Subcutaneous abdominal adipose tissue (tissue), 5 donors: ENCODE measurements around the gene ROBO3.

ENCODE experiments used
- H3K27ac ChIP-seq: one replicate; pipeline ENCODE4 v1.7.0; 2013; ENCODE audit warnings: low read depth, mild to moderate bottlenecking, inconsistent platforms, low read length, moderate library complexity
- H3K27me3 ChIP-seq, 5 donors: one replicate each; pipeline ENCODE4 v1.7.0; 2013; ENCODE audit warnings: low read length in 5 of 5, inconsistent platforms in 1 of 5; ENCODE audit not compliant: control insufficient read depth in 5 of 5, insufficient read depth in 4 of 5
- H3K36me3 ChIP-seq, 5 donors: one replicate each; pipeline ENCODE4 v1.7.0; 2013; ENCODE audit warnings: low read length in 5 of 5; ENCODE audit not compliant: control insufficient read depth in 5 of 5, insufficient read depth in 5 of 5
- H3K4me1 ChIP-seq, 5 donors: one replicate each; pipeline ENCODE4 v1.7.0; 2013; ENCODE audit warnings: low read length in 5 of 5, mild to moderate bottlenecking in 3 of 5, moderate library complexity in 1 of 5; ENCODE audit not compliant: control insufficient read depth in 5 of 5, insufficient read depth in 5 of 5
- H3K4me3 ChIP-seq, 5 donors: one replicate each; pipeline ENCODE4 v1.7.0; 2013; ENCODE audit warnings: low read length in 5 of 5, low read depth in 1 of 5
- H3K9ac ChIP-seq, 5 donors: one replicate each; pipeline ENCODE4 v1.7.0; 2013; ENCODE audit warnings: low read length in 5 of 5, mild to moderate bottlenecking in 4 of 5, moderate library complexity in 3 of 5
- H3K9me3 ChIP-seq, 5 donors: one replicate each; pipeline ENCODE4 v1.7.0; 2013; ENCODE audit warnings: low read length in 5 of 5; ENCODE audit not compliant: control insufficient read depth in 5 of 5
- donor health status: healthy.
- donor health status: healthy.
- donor health status: healthy.
- donor health status: healthy.
- donor health status: healthy.

ROBO3 gene

GRCh38 chr11:124896071-124896750 lies 31.0 kb downstream of the ROBO3 start:
- Histone ChIP-seq H3K4me1 (peaks cover 43 to 100% (median 84%) of the 10 kb centered on the region in 5 donors), H3K27ac (peak overlapping the region; percentile 91), H3K9me3 (no peaks in the 10 kb centered on the region), H3K27me3 (no peaks in the 10 kb centered on the region), H3K4me3 (peak overlapping the region; percentile 18 to 85 (median 74)), H3K9ac (peak overlapping the region in 4 of 5 donors; percentile 48 to 95 (median 64)), H3K36me3 (peaks cover 0 to 36% (median 15%) of the 10 kb centered on the region in 5 donors)

DNA sequence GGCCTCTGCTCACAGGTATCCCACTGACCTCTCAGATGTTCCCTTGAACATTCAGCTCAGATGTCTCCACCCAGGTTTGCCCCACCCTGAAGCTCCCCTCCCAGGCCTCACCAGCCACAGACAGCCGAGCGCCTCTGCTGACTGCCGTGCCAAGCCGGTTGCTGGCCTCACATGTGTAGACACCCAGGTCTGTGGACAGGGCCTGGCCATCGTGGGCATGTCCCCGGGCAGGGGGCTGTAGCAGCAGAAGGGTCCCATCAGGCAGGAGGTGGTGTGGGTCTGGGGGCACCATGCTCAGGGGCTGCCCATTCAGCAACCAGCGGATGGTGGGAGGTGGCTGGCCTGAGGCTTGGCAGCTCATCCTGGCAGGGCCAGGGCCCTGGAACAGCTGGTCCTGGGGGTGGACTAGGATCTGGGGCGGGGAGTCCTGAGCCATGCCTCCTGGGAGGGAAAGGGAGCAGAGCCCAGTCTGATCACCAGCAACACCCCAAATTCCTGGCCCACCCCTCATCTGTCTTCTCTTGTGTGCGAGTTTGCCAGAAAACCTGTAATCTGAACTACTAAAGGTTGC lies 31.7 kb downstream of the ROBO3 start:
- Histone ChIP-seq H3K27me3 (no peaks in the 10 kb centered on the region), H3K4me3 (peak overlapping the region; percentile 22 to 85 (median 76)), H3K36me3 (peaks cover 0 to 29% (median 15%) of the 10 kb centered on the region in 5 donors), H3K9ac (peak overlapping the region; percentile 18 to 95 (median 67)), H3K9me3 (no peaks in the 10 kb centered on the region), H3K27ac (peak overlapping the region; percentile 91), H3K4me1 (peaks cover 38 to 99% (median 77%) of the 10 kb centered on the region in 5 donors)

DNA sequence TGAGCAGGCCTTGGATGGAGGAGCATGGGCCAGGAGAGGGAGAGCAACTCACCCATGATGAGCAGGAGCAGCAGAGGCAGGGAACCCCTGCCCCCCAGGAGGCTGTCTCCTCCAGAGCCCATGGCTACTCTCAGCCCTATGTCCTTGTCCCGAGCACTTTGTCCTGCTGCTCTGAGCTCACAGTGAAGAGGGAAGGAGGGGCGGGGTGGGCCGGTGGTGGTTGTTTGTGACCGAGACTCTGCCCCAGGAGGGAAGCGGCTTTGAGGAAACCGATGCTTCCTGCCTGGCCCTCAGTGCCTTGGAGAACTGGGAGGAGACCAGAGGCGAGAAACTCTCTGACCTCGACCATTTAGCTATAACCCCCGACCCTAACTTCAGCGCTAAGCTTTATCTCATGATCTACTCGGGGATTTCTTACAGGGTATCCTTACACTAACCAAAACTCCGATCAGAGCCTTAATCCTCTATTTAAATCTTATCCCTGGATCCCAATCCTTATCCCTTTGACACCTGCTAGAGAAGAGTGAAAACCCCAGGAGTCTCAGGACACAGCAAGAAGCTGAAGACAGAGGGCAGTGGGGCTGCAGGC lies 32.5 kb downstream of the ROBO3 start, which contains the start of gene ROBO4:
Gene ROBO4, minus strand, starts transcription at position 192 of the 589 bp plus-strand sequence. Its CDS starts 70 bp downstream, at position 122.
- H3K27me3 ChIP-seq, result no peaks in the 10 kb centered on the region
- H3K4me1 ChIP-seq, result peaks cover 33 to 90% (median 68%) of the 10 kb centered on the region in 5 donors
- H3K36me3 ChIP-seq, result peaks cover 0 to 23% (median 15%) of the 10 kb centered on the region in 5 donors
- peak within 1 kb of the TSS; percentile 38 to 95 (median 67) for H3K9ac ChIP-seq
- peak within 1 kb of the TSS; percentile 22 to 85 (median 76) for H3K4me3 ChIP-seq
- no peaks in the 10 kb centered on the region for H3K9me3 ChIP-seq
- H3K27ac ChIP-seq, result peak within 1 kb of the TSS; percentile 91

- peak overlapping the region in 3 of 5 donors; percentile 74 to 85 (median 79) for H3K4me3 ChIP-seq
- peaks cover 0 to 20% (median 12%) of the 10 kb centered on the region in 5 donors for H3K36me3 ChIP-seq
- no peaks in the 10 kb centered on the region for H3K27me3 ChIP-seq
- peak overlapping the region; percentile 91 for H3K27ac ChIP-seq
- peak overlapping the region; percentile 38 to 95 (median 60) for H3K9ac ChIP-seq
- peaks cover 28 to 85% (median 63%) of the 10 kb centered on the region in 5 donors for H3K4me1 ChIP-seq
- no peaks in the 10 kb centered on the region for H3K9me3 ChIP-seq
Measured at GRCh38 chr11:124898263-124898680, 33.0 kb downstream of the ROBO3 start.

DNA sequence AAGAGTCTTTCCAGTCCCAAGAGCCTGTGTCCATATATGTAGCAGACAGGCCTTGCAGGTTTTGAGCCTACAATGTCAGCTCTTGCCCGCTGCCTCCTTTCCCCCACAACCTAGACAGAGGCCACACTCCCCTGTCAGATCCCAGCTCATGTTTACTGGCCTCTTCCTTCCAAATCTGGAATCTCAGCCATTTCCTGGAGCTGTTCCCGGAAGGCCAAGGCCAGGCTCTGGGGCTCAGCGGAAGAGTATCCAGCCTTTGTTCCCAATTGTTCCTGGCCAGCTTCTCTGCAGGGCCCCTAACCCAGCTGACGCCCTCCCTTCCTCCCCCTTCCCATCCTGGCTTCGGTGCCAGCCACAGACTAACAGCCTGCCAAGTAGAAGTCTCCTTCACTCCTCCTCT lies 33.5 kb downstream of the ROBO3 start:
- H3K9me3 ChIP-seq, result no peaks in the 10 kb centered on the region
- H3K27ac ChIP-seq, result peak overlapping the region; percentile 91
- H3K4me1 ChIP-seq, result peaks cover 24 to 81% (median 59%) of the 10 kb centered on the region in 5 donors
- H3K9ac ChIP-seq, result peak overlapping the region in 3 of 5 donors; percentile 5 to 95 (median 54)
- H3K4me3 ChIP-seq, result peak overlapping the region in 2 of 5 donors; percentile 2 to 85
- peaks cover 0 to 16% (median 8%) of the 10 kb centered on the region in 5 donors for H3K36me3 ChIP-seq
- H3K27me3 ChIP-seq, result no peaks in the 10 kb centered on the region

DNA sequence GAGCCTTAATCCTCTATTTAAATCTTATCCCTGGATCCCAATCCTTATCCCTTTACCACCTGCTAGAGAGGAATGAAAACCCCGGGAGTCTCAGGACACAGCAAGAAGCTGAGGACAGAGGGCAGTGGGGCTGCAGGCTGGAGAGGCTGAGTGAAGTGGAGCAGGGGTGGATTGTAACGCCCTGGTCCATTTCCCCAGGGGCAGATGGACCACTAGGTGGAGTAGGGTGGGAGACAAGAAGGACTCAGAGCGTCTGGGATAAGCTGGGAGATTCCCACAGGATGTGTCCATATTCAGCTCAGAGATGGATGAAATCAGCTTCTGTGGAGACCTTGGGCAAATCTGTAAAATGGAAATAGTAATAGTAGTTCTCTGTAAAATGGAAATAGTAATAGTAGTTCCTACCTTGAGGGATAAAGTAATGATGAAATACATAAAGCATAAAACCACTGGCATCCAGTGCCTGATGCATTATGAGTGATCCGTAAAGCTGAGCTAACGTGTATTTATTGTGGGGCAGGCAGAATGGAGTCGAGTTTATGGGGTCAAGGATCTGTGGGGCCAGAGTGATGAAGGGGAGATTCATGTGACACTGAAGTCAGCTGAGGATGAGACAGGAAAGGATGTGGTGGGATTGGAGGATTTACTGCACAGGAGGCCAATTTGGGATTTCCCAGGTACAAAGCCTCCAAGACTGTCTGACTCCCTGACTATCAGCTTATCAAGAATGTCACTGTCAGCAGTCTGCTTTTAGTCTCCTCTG lies 34.3 kb downstream of the ROBO3 start:
- H3K27me3 ChIP-seq, result no peaks in the 10 kb centered on the region
- H3K4me1 ChIP-seq, result peaks cover 22 to 72% (median 50%) of the 10 kb centered on the region in 5 donors
- H3K27ac ChIP-seq, result peak overlapping the region; percentile 91
- H3K4me3 ChIP-seq, result no peak overlapping the region
- H3K9ac ChIP-seq, result peak overlapping the region; percentile 1 to 54 (median 34)
- H3K9me3 ChIP-seq, result no peaks in the 10 kb centered on the region
- H3K36me3 ChIP-seq, result peaks cover 0 to 9% (median 3%) of the 10 kb centered on the region in 5 donors

GRCh38 chr11:124900464-124900863 lies 35.2 kb downstream of the ROBO3 start:
- Histone ChIP-seq H3K27me3 (no peaks in the 10 kb centered on the region), H3K4me3 (peak overlapping the region in 1 of 5 donors; percentile 19), H3K9ac (peak overlapping the region in 2 of 5 donors; percentile 48 to 67), H3K9me3 (no peaks in the 10 kb centered on the region), H3K4me1 (peaks cover 18 to 63% (median 41%) of the 10 kb centered on the region in 5 donors), H3K36me3 (peaks cover 0 to 8% (median 0%) of the 10 kb centered on the region in 5 donors), H3K27ac (peak overlapping the region; percentile 91)

- Histone ChIP-seq H3K9me3 (no peaks in the 10 kb centered on the region), H3K27me3 (no peaks in the 10 kb centered on the region), H3K36me3 (no peaks in the 10 kb centered on the region), H3K4me1 (peaks cover 14 to 42% (median 21%) of the 10 kb centered on the region in 5 donors), H3K27ac (no peak overlapping the region), H3K4me3 (no peak overlapping the region), H3K9ac (no peak overlapping the region)
Measured at GRCh38 chr11:124902616-124903015, 37.4 kb downstream of the ROBO3 start.

DNA sequence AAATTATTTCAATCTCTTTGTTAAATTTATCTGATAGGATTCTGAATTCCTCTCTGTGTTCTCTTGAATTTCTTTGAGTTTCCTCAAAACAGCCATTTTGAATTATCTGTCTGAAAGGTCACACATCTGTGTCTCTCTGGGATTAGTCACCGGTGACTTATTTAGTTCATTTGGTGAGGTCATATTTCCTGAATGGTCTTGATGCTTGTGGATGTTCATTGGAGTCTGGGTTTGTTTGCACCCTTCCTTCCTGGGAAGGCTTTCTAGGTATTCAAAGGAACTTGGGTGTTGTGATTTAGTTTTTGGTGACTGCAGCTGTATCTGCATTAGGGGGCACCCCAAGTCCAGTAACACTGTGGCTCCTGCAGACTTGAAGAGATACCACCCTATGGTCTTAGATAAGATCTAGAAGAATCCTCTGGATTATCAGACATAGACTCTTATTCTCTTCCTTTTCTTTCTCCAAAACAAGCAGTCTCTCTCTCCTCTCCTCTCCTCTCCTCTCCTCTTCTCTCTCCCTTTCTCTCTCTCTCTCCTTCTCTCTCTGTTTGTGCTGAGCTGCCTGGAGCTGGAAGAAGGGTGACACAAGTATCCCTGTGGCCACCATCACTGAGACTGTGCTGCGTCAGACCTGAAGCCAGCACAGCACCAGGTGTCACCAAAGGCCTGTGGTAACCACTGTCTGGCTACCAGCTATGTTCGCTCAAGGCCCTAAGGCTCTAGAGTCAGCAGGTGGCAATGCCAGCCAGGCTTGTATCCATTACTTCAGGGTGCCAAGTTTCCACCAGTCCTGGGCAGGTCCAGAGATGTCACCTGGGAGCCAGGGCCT lies 50.5 kb downstream of the ROBO3 start:
- no peak overlapping the region for H3K4me3 ChIP-seq
- H3K27me3 ChIP-seq, result no peaks in the 10 kb centered on the region
- H3K4me1 ChIP-seq, result peaks cover 0 to 10% (median 5%) of the 10 kb centered on the region in 5 donors

More for the DNA sequence above, 50.5 kb downstream of the ROBO3 start:
- H3K9ac ChIP-seq, result no peak overlapping the region
- H3K27ac ChIP-seq, result no peak overlapping the region
- peaks cover 0 to 4% (median 0%) of the 10 kb centered on the region in 5 donors for H3K9me3 ChIP-seq
- no peaks in the 10 kb centered on the region for H3K36me3 ChIP-seq
